H1 (cell line): ENCODE measurements around the gene TECR. TPM values are rescaled to one million over a fixed set of nuclear protein-coding genes. Genes with fewer than 3 reads are reported as not detected.

ENCODE experiments used
- CTCF ChIA-PET: fragments of 300-600 bp; sonication (Branson Sonifier 250); formaldehyde crosslinking; loops from one replicate; lab custom pipeline; 2021; ENCODE audit not compliant: partially characterized antibody; lab: Charles Lee
- POLR2A ChIA-PET: fragments of 300-600 bp; sonication (Branson Sonifier 250); formaldehyde crosslinking; loops from one replicate; lab custom pipeline; 2021; ENCODE audit warnings: inconsistent platforms; ENCODE audit not compliant: partially characterized antibody; lab: Charles Lee
- DNase-seq, 2 experiments: peaks; one replicate each; pipeline versions ENCODE4 v3.0.0 to v3.0.0-alpha.2; 2010 to 2022; ENCODE audit warnings: low spot score in 2 of 2, low read depth in 1 of 2, mixed read lengths in 1 of 2
- FAIRE-seq: peaks from 2 replicates; lab custom pipeline; 2011; peaks lifted over from hg19 to GRCh38; lab: Jason Lieb, UNC
- H2AFZ ChIP-seq: 2 replicates; pipeline ENCODE4 v1.8.1; 2012; ENCODE audit warnings: low read length, inconsistent platforms
- H2AK5ac ChIP-seq: 2 replicates; pipeline ENCODE4 v1.6.1; 2013; ENCODE audit warnings: low read depth, low read length
- H2BK120ac ChIP-seq: replicated peaks from 2 replicates; pipeline ENCODE3; 2013; ENCODE audit warnings: low read depth, low read length, inconsistent platforms
- H2BK12ac ChIP-seq: 2 replicates; pipeline ENCODE4 v1.6.1; 2013; ENCODE audit warnings: low read depth, low read length
- H2BK15ac ChIP-seq: 2 replicates; pipeline ENCODE4 v1.6.1; 2013; ENCODE audit warnings: low read length
- H2BK20ac ChIP-seq: 2 replicates; pipeline ENCODE4 v1.6.1; 2013; ENCODE audit warnings: low read length
- H2BK5ac ChIP-seq: 2 replicates; pipeline ENCODE4 v1.6.1; 2013; ENCODE audit warnings: low read depth, low read length
- H3K14ac ChIP-seq: 2 replicates; pipeline ENCODE4 v1.6.1; 2013; ENCODE audit warnings: inconsistent platforms; ENCODE audit not compliant: insufficient read length
- H3K18ac ChIP-seq: 2 replicates; pipeline ENCODE4 v1.6.1; 2013; ENCODE audit warnings: low read length; ENCODE audit errors: extremely low read depth
- H3K23ac ChIP-seq: 2 replicates; pipeline ENCODE4 v1.6.1; 2013; ENCODE audit warnings: inconsistent platforms; ENCODE audit not compliant: insufficient read length
- H3K23me2 ChIP-seq: 2 replicates; pipeline ENCODE4 v1.6.1; 2013; ENCODE audit warnings: low read depth, low read length
- H3K27ac ChIP-seq: 2 replicates; pipeline ENCODE4 v1.6.1; 2011; ENCODE audit warnings: low read depth, low read length, inconsistent platforms
- H3K27me3 ChIP-seq, 4 experiments: replicated peaks in 1 of 4; 1 replicate in 1 of 4; 2 replicates in 3 of 4; pipeline versions ENCODE4 v1.6.1 to v1.8.1; 2011 to 2013; ENCODE audit warnings: low read length in 3 of 4, mild to moderate bottlenecking in 3 of 4, inconsistent platforms in 2 of 4, mixed read lengths in 2 of 4, moderate library complexity in 1 of 4; ENCODE audit not compliant: control insufficient read depth in 3 of 4, insufficient read depth in 3 of 4; ENCODE audit errors: extremely low read depth in 1 of 4
- H3K36me3 ChIP-seq, 4 experiments: 2 replicates each; pipeline versions ENCODE4 v1.6.1 to v1.8.1; 2011 to 2013; ENCODE audit warnings: mild to moderate bottlenecking in 4 of 4, low read length in 3 of 4, moderate library complexity in 2 of 4, control low read depth in 1 of 4, inconsistent platforms in 1 of 4; ENCODE audit not compliant: insufficient read depth in 4 of 4, control insufficient read depth in 2 of 4
- H3K4ac ChIP-seq: replicated peaks from 2 replicates; pipeline ENCODE3; 2013; ENCODE audit warnings: low read length, low read depth, mixed read lengths, inconsistent platforms; ENCODE audit not compliant: insufficient read length
- H3K4me1 ChIP-seq, 4 experiments: replicated peaks in 1 of 4; 1 replicate in 1 of 4; 2 replicates in 3 of 4; pipeline versions ENCODE4 v1.6.1 to v1.8.1; 2011 to 2013; ENCODE audit warnings: low read length in 3 of 4, inconsistent platforms in 2 of 4, mixed read lengths in 1 of 4; ENCODE audit not compliant: insufficient read depth in 4 of 4, control insufficient read depth in 3 of 4
- H3K4me2 ChIP-seq, 2 experiments: 2 replicates each; pipeline versions ENCODE4 v1.6.1 to v1.8.1; 2011 to 2013; ENCODE audit warnings: low read depth in 2 of 2, low read length in 2 of 2, control low read depth in 1 of 2, inconsistent platforms in 1 of 2, mild to moderate bottlenecking in 1 of 2; ENCODE audit not compliant: insufficient read depth in 1 of 2
- H3K4me3 ChIP-seq, 4 experiments: fragments of 200-600, 300-600 bp in 1 of 4; sonication (generic), shearing (Covaris generic), sonication (Bioruptor Twin) in 1 of 4; 2 replicates each; pipeline versions ENCODE4 v1.5.1 to v1.8.1; 2011 to 2016; ENCODE audit warnings: low read length in 4 of 4, low read depth in 3 of 4, control low read depth in 2 of 4, inconsistent platforms in 2 of 4, mild to moderate bottlenecking in 2 of 4, mixed read lengths in 1 of 4, moderate library complexity in 1 of 4; ENCODE audit not compliant: insufficient read depth in 2 of 4; ENCODE audit errors: extremely low read depth in 1 of 4
- H3K56ac ChIP-seq: replicated peaks from 2 replicates; pipeline ENCODE3; 2013; ENCODE audit warnings: low read depth, mild to moderate bottlenecking, mixed read lengths, low read length, inconsistent platforms; ENCODE audit not compliant: insufficient read length
- H3K79me1 ChIP-seq: 2 replicates; pipeline ENCODE4 v1.6.1; 2013; ENCODE audit warnings: low read depth, low read length, control low read depth
- H3K79me2 ChIP-seq, 2 experiments: 2 replicates each; pipeline versions ENCODE4 v1.6.1 to v1.8.1; 2012 to 2013; ENCODE audit warnings: low read length in 2 of 2, mild to moderate bottlenecking in 2 of 2, inconsistent platforms in 1 of 2; ENCODE audit not compliant: insufficient read depth in 2 of 2, control insufficient read depth in 1 of 2
- H3K9ac ChIP-seq, 4 experiments: replicated peaks in 1 of 4; 1 replicate in 1 of 4; 2 replicates in 3 of 4; pipeline versions ENCODE4 v1.6.1 to v1.8.1; 2011 to 2013; ENCODE audit warnings: low read depth in 3 of 4, low read length in 3 of 4, control low read depth in 2 of 4, mild to moderate bottlenecking in 2 of 4, moderate library complexity in 2 of 4, inconsistent platforms in 1 of 4; ENCODE audit errors: extremely low read depth in 1 of 4
- H3K9me3 ChIP-seq, 2 experiments: 2 replicates each; pipeline versions ENCODE4 v1.6.1 to v1.8.1; 2012 to 2013; ENCODE audit warnings: mild to moderate bottlenecking in 2 of 2, moderate library complexity in 2 of 2, control low read depth in 1 of 2, inconsistent platforms in 1 of 2, low read depth in 1 of 2, low read length in 1 of 2, mixed read lengths in 1 of 2; ENCODE audit not compliant: insufficient read depth in 2 of 2
- H4K20me1 ChIP-seq, 2 experiments: replicated peaks in 1 of 2; 2 replicates each; pipeline versions ENCODE3 to v1.8.1; 2011 to 2013; ENCODE audit warnings: inconsistent platforms in 2 of 2, low read length in 2 of 2, mild to moderate bottlenecking in 1 of 2; ENCODE audit not compliant: insufficient read depth in 2 of 2, control insufficient read depth in 1 of 2
- H4K5ac ChIP-seq: 2 replicates; pipeline ENCODE4 v1.6.1; 2013; ENCODE audit warnings: low read length, low read depth, mixed read lengths, inconsistent platforms; ENCODE audit not compliant: insufficient read length
- H4K8ac ChIP-seq: 2 replicates; pipeline ENCODE4 v1.8.0; 2013; ENCODE audit warnings: mild to moderate bottlenecking, moderate library complexity, low read length, inconsistent platforms; ENCODE audit not compliant: insufficient read depth; ENCODE audit errors: extremely low read depth
- H4K91ac ChIP-seq: replicated peaks from 2 replicates; pipeline ENCODE3; 2013; ENCODE audit warnings: low read length, mixed read lengths, inconsistent platforms; ENCODE audit not compliant: insufficient read length
- CEBPB ChIP-seq: IDR thresholded peaks from 2 replicates; pipeline ENCODE4 v1.6.1; 2012; ENCODE audit warnings: low read depth, low read length
- CTBP2 ChIP-seq: IDR thresholded peaks from 2 replicates; pipeline ENCODE4 v1.7.0; 2011; ENCODE audit warnings: borderline replicate concordance, mild to moderate bottlenecking, moderate library complexity, mixed read lengths, low read length; ENCODE audit not compliant: insufficient read depth, insufficient read length
- NRF1 ChIP-seq: IDR thresholded peaks from 2 replicates; pipeline ENCODE4 v1.6.1; 2011; ENCODE audit warnings: mild to moderate bottlenecking, low read depth, low read length, improper control_type of control experiment
- PHF8 ChIP-seq: fragments of 200-600 bp; sonication (generic); conservative IDR thresholded peaks from 2 replicates; pipeline ENCODE4 v1.7.1; 2012; ENCODE audit warnings: low read depth, mild to moderate bottlenecking, inconsistent platforms, low read length, moderate library complexity
- POLR2AphosphoS5 ChIP-seq: IDR thresholded peaks from 2 replicates; pipeline ENCODE4 v1.6.1; 2011; ENCODE audit warnings: low read depth, low read length
- RNF2 ChIP-seq: fragments of 200-900, 300-1000 bp; sonication (generic); IDR thresholded peaks from 2 replicates; pipeline ENCODE4 v1.7.1; 2016; ENCODE audit warnings: borderline replicate concordance, low read depth, mild to moderate bottlenecking, antibody characterized with exemption, low read length; ENCODE audit not compliant: poor library complexity, severe bottlenecking; ENCODE audit errors: missing control alignments
- SUZ12 ChIP-seq: fragments of 200-600 bp; sonication (generic); IDR thresholded peaks from 2 replicates; pipeline ENCODE4 v1.6.1; 2012; ENCODE audit warnings: mild to moderate bottlenecking, inconsistent platforms, low read length, moderate library complexity, mixed read lengths
- TCF12 ChIP-seq: IDR thresholded peaks from 2 replicates; pipeline ENCODE4 v1.6.1; 2011; ENCODE audit warnings: low read depth, mild to moderate bottlenecking, low read length
- WGBS, 2 experiments: shearing (Covaris generic) in 1 of 2; methylation state at CpG; one replicate each; pipeline versions ENCODE4 v1.1.6 to v1.1.7; 2013 to 2015; ENCODE audit warnings: low lambda C conversion rate in 2 of 2, mixed read lengths in 2 of 2, inconsistent platforms in 1 of 2, low coverage in 1 of 2, missing lambda C conversion rate in 1 of 2; ENCODE audit not compliant: insufficient replicate concordance in 2 of 2, insufficient coverage in 1 of 2, insufficient read length in 1 of 2; ENCODE audit errors: extremely low coverage in 1 of 2, missing lambda C conversion rate in 1 of 2; 5-methylcytosine and 5-hydroxymethylcytosine counted together
- polyA plus RNA-seq, 7 experiments: library from polyadenylated mRNA; depleted of rRNA in 3 of 7; stranded (reverse) in 5 of 7; unstranded in 2 of 7; fragments of >200 nt in 5 of 7; fragments of 200-250 nt in 2 of 7; gene quantifications; 1 replicate in 5 of 7; 2 replicates in 1 of 7; 4 replicates in 1 of 7; pipeline versions ENCODE4 v1.2.1 to v1.2.3, GENCODE V29; 2011 to 2013; ENCODE audit warnings: missing spikeins in 2 of 7, mixed read lengths in 2 of 7
- total RNA-seq: library from RNA; stranded (reverse); fragmentation: NEBNext Ultra II Directional; extraction: Animal tissue kit (Norgen Biotek cat#: 25700); gene quantifications from 2 replicates; pipeline ENCODE4 v1.2.1, GENCODE V29; 2021
- TF ChIP-seq, protein P1 (sequence below): IDR thresholded peaks from 2 replicates; pipeline ENCODE4 v1.6.1; 2011; ENCODE audit warnings: low read length, improper control_type of control experiment

TECR gene
- total and polyA plus RNA-seq, 2 of the 8 experiments (the other 6 are each of a cell fraction or from before 2014, with no cell fraction given), result 172 to 405 TPM

GRCh38 chr19:14553939-14554243 lies 24.5 kb downstream of the TECR start:
- Histone ChIP-seq H3K56ac (no peak overlapping the region), H3K79me1 (peaks cover 12% of the 10 kb centered on the region), H4K91ac (no peak overlapping the region), H3K18ac (no peak overlapping the region), H3K4me1 (peaks cover 0 to 12% (median 8%) of the 10 kb centered on the region in 4 experiments; a peak in 6 of 7 replicates), H4K5ac (no peak overlapping the region), H4K20me1 (peaks cover 7 to 16% of the 10 kb centered on the region in 2 experiments), H2BK15ac (no peak overlapping the region), H4K8ac (peak overlapping the region; percentile 46; the same call in 1 of the 2 replicates), H2BK120ac (no peak overlapping the region), H3K27me3 (no peaks in the 10 kb centered on the region), H3K23me2 (no peaks in the 10 kb centered on the region), H3K9me3 (no peaks in the 10 kb centered on the region), H2BK20ac (no peak overlapping the region), H2AFZ (no peak overlapping the region), H3K4me2 (no peak overlapping the region), H3K14ac (no peak overlapping the region), H3K4me3 (no peak overlapping the region), H3K79me2 (peaks cover 0 to 19% of the 10 kb centered on the region in 2 experiments; a peak in 1 of 4 replicates), H2BK5ac (no peak overlapping the region; the same call in 1 of the 2 replicates), H2BK12ac (no peak overlapping the region), H2AK5ac (no peak overlapping the region), H3K4ac (no peak overlapping the region), H3K36me3 (no peaks in the 10 kb centered on the region), H3K9ac (peak overlapping the region in 1 of 4 experiments; percentile 32; a peak in 1 of 7 replicates), H3K27ac (0 out of 2 replicates have a peak overlapping the region, but pooled peaks have one; percentile 52), H3K23ac (no peak overlapping the region)
- no peak for FAIRE-seq
- no peak for DNase-seq
- 97% methylated on average over 9 of the region's 9 CpGs; no CpG with 5 or more reads in 1 of the 2 experiments for WGBS, 2 experiments
- ChIA-PET POLR2A (interaction anchor here (0.6 to 1.7 kb wide), 4 partner anchors 18 to 163 kb away, joined by 3 to 4 read pairs (median 4); no protein-coding TSS in a partner anchor), CTCF (interaction anchor here (0.5 to 6.3 kb wide), 15 partner anchors 8 to 143 kb away, joined by 3 to 47 read pairs (median 3); partner anchors contain the start of gene NDUFB7)
- no peak for TF ChIP-seq RNF2
- no peak for TF ChIP-seq CTBP2
- no peak for TF ChIP-seq TCF12
- TF ChIP-seq SUZ12, result no peak
- no peak for TF ChIP-seq NRF1
- no peak for TF ChIP-seq PHF8
- no peak for TF ChIP-seq POLR2AphosphoS5
- no peak for TF ChIP-seq CEBPB
- TF ChIP-seq, protein P1, sequence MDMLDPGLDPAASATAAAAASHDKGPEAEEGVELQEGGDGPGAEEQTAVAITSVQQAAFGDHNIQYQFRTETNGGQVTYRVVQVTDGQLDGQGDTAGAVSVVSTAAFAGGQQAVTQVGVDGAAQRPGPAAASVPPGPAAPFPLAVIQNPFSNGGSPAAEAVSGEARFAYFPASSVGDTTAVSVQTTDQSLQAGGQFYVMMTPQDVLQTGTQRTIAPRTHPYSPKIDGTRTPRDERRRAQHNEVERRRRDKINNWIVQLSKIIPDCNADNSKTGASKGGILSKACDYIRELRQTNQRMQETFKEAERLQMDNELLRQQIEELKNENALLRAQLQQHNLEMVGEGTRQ, result no peak
